IMR-90 (cell line): ENCODE data around the gene DDX20. TPM values are rescaled to one million over a fixed set of nuclear protein-coding genes. Genes with fewer than 3 reads are reported as not detected.

Experiments
- ATAC-seq: fragments of 200-7000 bp; cut with Tn5 transposase; 2 replicates; pipeline ENCODE4 v1.9.1; 2020; ENCODE audit warnings: low read depth, mild to moderate bottlenecking, moderate library complexity
- BruUV-seq: library from RNA; stranded (reverse); fragments of 400-500 nt; replicated peaks from 2 replicates; lab custom pipeline; 2021; lab: Mats Ljungman, UMichigan
- CTCF ChIA-PET: fragments of 300-600 bp; formaldehyde crosslinking; extraction: SDS; loops from one replicate; lab custom pipeline; 2021; ENCODE audit warnings: antibody characterized with exemption; lab: Yijun Ruan, JAX
- POLR2A ChIA-PET: fragments of 300-600 bp; sonication (Branson Sonifier 250); formaldehyde crosslinking; loops from one replicate; lab custom pipeline; 2022; ENCODE audit warnings: antibody characterized with exemption; ENCODE audit not compliant: unreplicated experiment; lab: Charles Lee
- DNase-seq: peaks from one replicate; pipeline ENCODE4 v3.0.0; 2013
- H2AFZ ChIP-seq: replicated peaks from 2 replicates; pipeline ENCODE3; 2013; ENCODE audit warnings: low read length, mild to moderate bottlenecking; ENCODE audit not compliant: poor library complexity
- H2AK5ac ChIP-seq: 2 replicates; pipeline ENCODE4 v1.6.1; 2013; ENCODE audit warnings: low read depth, low read length, inconsistent platforms
- H2AK9ac ChIP-seq: replicated peaks from 2 replicates; pipeline ENCODE3; 2013; ENCODE audit warnings: mild to moderate bottlenecking, low read depth, low read length, moderate library complexity; ENCODE audit not compliant: poor library complexity
- H2BK120ac ChIP-seq: 2 replicates; pipeline ENCODE4 v1.6.1; 2013; ENCODE audit warnings: low read depth, low read length, inconsistent platforms
- H2BK15ac ChIP-seq: 3 replicates; pipeline ENCODE4 v1.6.1; 2013; ENCODE audit warnings: low read depth, low read length, inconsistent platforms
- H2BK20ac ChIP-seq: 2 replicates; pipeline ENCODE4 v1.6.1; 2013; ENCODE audit warnings: low read depth, mild to moderate bottlenecking, inconsistent platforms, low read length, moderate library complexity
- H2BK5ac ChIP-seq: 2 replicates; pipeline ENCODE4 v1.6.1; 2013; ENCODE audit warnings: mild to moderate bottlenecking, low read depth, low read length, inconsistent platforms; ENCODE audit not compliant: poor library complexity, severe bottlenecking
- H3K14ac ChIP-seq: replicated peaks from 2 replicates; pipeline ENCODE4 v1.6.1; 2013; ENCODE audit warnings: low read depth, low read length, inconsistent platforms
- H3K18ac ChIP-seq: 2 replicates; pipeline ENCODE4 v1.6.1; 2013; ENCODE audit warnings: low read depth, low read length, control low read depth
- H3K23ac ChIP-seq: 2 replicates; pipeline ENCODE4 v1.6.1; 2013; ENCODE audit warnings: low read depth, low read length, inconsistent platforms
- H3K27ac ChIP-seq: 2 replicates; pipeline ENCODE4 v1.5.1; 2013; ENCODE audit warnings: mild to moderate bottlenecking, control low read depth, low read length; ENCODE audit not compliant: insufficient read depth
- H3K27me3 ChIP-seq: 2 replicates; pipeline ENCODE4 v1.6.1; 2013; ENCODE audit warnings: low read length; ENCODE audit not compliant: control insufficient read depth, insufficient read depth
- H3K36me3 ChIP-seq: 2 replicates; pipeline ENCODE4 v1.6.1; 2013; ENCODE audit warnings: low read length, mixed read lengths; ENCODE audit not compliant: control insufficient read depth, insufficient read depth
- H3K4ac ChIP-seq: 2 replicates; pipeline ENCODE4 v1.6.1; 2013; ENCODE audit warnings: low read depth, low read length, inconsistent platforms
- H3K4me1 ChIP-seq: 2 replicates; pipeline ENCODE4 v1.6.1; 2013; ENCODE audit warnings: low read length, mixed read lengths; ENCODE audit not compliant: control insufficient read depth, insufficient read depth
- H3K4me2 ChIP-seq: 2 replicates; pipeline ENCODE4 v1.6.1; 2013; ENCODE audit warnings: low read depth, mild to moderate bottlenecking, control low read depth, low read length, moderate library complexity
- H3K4me3 ChIP-seq: 2 replicates; pipeline ENCODE4 v1.5.1; 2013; ENCODE audit warnings: low read depth, mild to moderate bottlenecking, control low read depth, low read length, moderate library complexity; ENCODE audit not compliant: insufficient read depth
- H3K56ac ChIP-seq: 2 replicates; pipeline ENCODE4 v1.6.1; 2013; ENCODE audit warnings: low read length, inconsistent platforms; ENCODE audit not compliant: insufficient read depth; ENCODE audit errors: extremely low read depth
- H3K79me1 ChIP-seq, 2 experiments: 2 replicates each; pipeline ENCODE4 v1.6.1; 2013; ENCODE audit warnings: low read length in 2 of 2, inconsistent platforms in 1 of 2, low read depth in 1 of 2
- H3K9ac ChIP-seq: 2 replicates; pipeline ENCODE4 v1.6.1; 2013; ENCODE audit warnings: low read depth, low read length, control low read depth
- H3K9me1 ChIP-seq: 2 replicates; pipeline ENCODE4 v1.6.1; 2013; ENCODE audit warnings: low read length, inconsistent platforms; ENCODE audit not compliant: insufficient read depth
- H3K9me3 ChIP-seq: 2 replicates; pipeline ENCODE4 v1.6.1; 2013; ENCODE audit warnings: low read length; ENCODE audit not compliant: control insufficient read depth, insufficient read depth
- H4K20me1 ChIP-seq: 2 replicates; pipeline ENCODE4 v1.6.1; 2013; ENCODE audit warnings: low read length, inconsistent platforms; ENCODE audit not compliant: insufficient read depth
- H4K5ac ChIP-seq: 2 replicates; pipeline ENCODE4 v1.6.1; 2013; ENCODE audit warnings: mild to moderate bottlenecking, low read depth, low read length, control low read depth
- H4K8ac ChIP-seq, 2 experiments: 2 replicates each; pipeline ENCODE4 v1.6.1; 2013; ENCODE audit warnings: low read depth in 2 of 2, low read length in 2 of 2, control low read depth in 1 of 2, inconsistent platforms in 1 of 2
- H4K91ac ChIP-seq: 2 replicates; pipeline ENCODE4 v1.6.1; 2013; ENCODE audit warnings: low read depth, low read length, inconsistent platforms; ENCODE audit not compliant: insufficient read depth
- BHLHE40 ChIP-seq: fragments of 150-350 bp; IDR thresholded peaks from 2 replicates; pipeline ENCODE4 v1.6.1; 2016; ENCODE audit warnings: mild to moderate bottlenecking, low read depth, low read length
- CHD1 ChIP-seq: IDR thresholded peaks from 2 replicates; pipeline ENCODE4 v1.6.1; 2012; ENCODE audit warnings: low read depth, low read length, improper control_type of control experiment
- ELK1 ChIP-seq: fragments of 150-350 bp; IDR thresholded peaks from 2 replicates; pipeline ENCODE4 v1.6.1; 2016; ENCODE audit warnings: low read depth, mild to moderate bottlenecking, low read length, moderate library complexity, borderline replicate concordance
- MAFK ChIP-seq: IDR thresholded peaks from 2 replicates; pipeline ENCODE4 v1.6.1; 2012; ENCODE audit warnings: low read depth, low read length, improper control_type of control experiment
- MAZ ChIP-seq: IDR thresholded peaks from 2 replicates; pipeline ENCODE4 v1.6.1; 2012; ENCODE audit warnings: low read depth, mild to moderate bottlenecking, low read length, improper control_type of control experiment, moderate library complexity, borderline replicate concordance
- NFE2L2 ChIP-seq: fragments of 150-350 bp; IDR thresholded peaks from 2 replicates; pipeline ENCODE4 v1.6.1; 2016; ENCODE audit warnings: low read depth, mild to moderate bottlenecking, low read length
- POLR2A ChIP-seq: IDR thresholded peaks from 2 replicates; pipeline ENCODE4 v1.6.1; 2012; ENCODE audit warnings: mild to moderate bottlenecking, low read depth, low read length
- RAD21 ChIP-seq: IDR thresholded peaks from 2 replicates; pipeline ENCODE4 v1.6.1; 2012; ENCODE audit warnings: low read length, improper control_type of control experiment
- RCOR1 ChIP-seq: IDR thresholded peaks from 2 replicates; pipeline ENCODE4 v1.6.1; 2012; ENCODE audit warnings: mild to moderate bottlenecking, low read length, improper control_type of control experiment; ENCODE audit not compliant: insufficient replicate concordance
- RFX5 ChIP-seq: IDR thresholded peaks from 2 replicates; pipeline ENCODE4 v1.8.0; 2012; ENCODE audit warnings: low read depth, mild to moderate bottlenecking, low read length, moderate library complexity
- SMC3 ChIP-seq: fragments of 150-350 bp; IDR thresholded peaks from 2 replicates; pipeline ENCODE4 v1.6.1; 2016; ENCODE audit warnings: low read depth, mild to moderate bottlenecking, antibody characterized with exemption, low read length, moderate library complexity
- WGBS, 2 experiments: methylation state at CpG; one replicate each; pipeline versions ENCODE4 v1.1.5 to v1.1.7; 2013; ENCODE audit warnings: missing lambda C conversion rate in 2 of 2; ENCODE audit not compliant: insufficient read length in 1 of 2; ENCODE audit errors: extremely low coverage in 2 of 2; 5-methylcytosine and 5-hydroxymethylcytosine counted together
- dilution Hi-C: fragments of 300-500 bp; cut with HindIII; formaldehyde crosslinking; loops from one replicate; pipeline ENCODE4 v1.14.3; 2018; ENCODE audit warnings: low sequenced_read_pairs; ENCODE audit not compliant: unreplicated experiment
- in situ Hi-C: fragments of 300-500 bp; cut with MboI; formaldehyde crosslinking; loops from 3 replicates; pipeline ENCODE4 v1.14.3; 2019; ENCODE audit warnings: low sequenced_read_pairs, inconsistent platforms, mixed read lengths
- intact Hi-C: fragments of 100-400 bp; cut with micrococcal nuclease; formaldehyde crosslinking; loops from 2 replicates; pipeline ENCODE4 v1.10.0; 2022
- polyA plus RNA-seq, 3 experiments: library from polyadenylated mRNA; depleted of rRNA; stranded (reverse); fragments of >200 nt; gene quantifications; 2 replicates each; pipeline ENCODE4 v1.2.3, GENCODE V29; 2012; ENCODE audit warnings: low replicate concordance in 1 of 3
- total RNA-seq: library from RNA; depleted of rRNA; stranded (reverse); fragments of >200 nt; gene quantifications from 2 replicates; pipeline ENCODE4 v1.2.3, GENCODE V29; 2012
- TF ChIP-seq, protein P1 (sequence below): conservative IDR thresholded peaks from 2 replicates; pipeline ENCODE4 v1.5.1; 2012; ENCODE audit warnings: mild to moderate bottlenecking, low read depth, low read length, improper control_type of control experiment
- TF ChIP-seq, protein P2 (sequence below): fragments of 150-350 bp; IDR thresholded peaks from 2 replicates; pipeline ENCODE4 v1.6.1; 2017; ENCODE audit warnings: mild to moderate bottlenecking, antibody characterized with exemption, low read length, low read depth

Gene DDX20
- total and polyA plus RNA-seq, 2 of the 4 experiments (the other 2 are of a cell fraction): 5.7 to 10.9 TPM

DNA sequence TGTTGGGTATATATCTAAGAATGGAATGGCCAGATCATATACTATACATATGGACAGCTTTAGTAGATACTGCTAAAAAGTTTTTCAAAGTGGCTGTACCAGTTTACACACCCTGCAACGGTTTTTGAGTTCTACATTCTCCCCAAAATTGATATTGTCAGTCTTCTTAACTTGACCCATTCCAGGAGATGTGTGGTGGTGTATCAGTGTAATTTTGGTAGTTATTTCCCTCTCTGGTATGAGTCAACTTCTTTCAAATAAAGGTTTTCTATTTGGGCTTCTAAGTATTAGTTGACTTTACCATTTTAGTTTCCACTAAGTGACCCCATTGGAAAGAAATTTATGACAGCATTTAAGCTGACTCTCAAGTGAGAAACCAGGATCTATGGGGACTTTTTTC is 45.7 kb upstream of the DDX20 start:
- Histone ChIP-seq H4K5ac (peak overlapping the region; percentile 17; the same call in 1 of the 2 replicates), H4K91ac (peak overlapping the region; percentile 38; the same call in 1 of the 2 replicates), H4K8ac (no peak overlapping the region), H2BK20ac (0 out of 2 replicates have a peak overlapping the region, but pooled peaks have one; percentile 5), H3K4me2 (peak overlapping the region; percentile 29), H2AFZ (no peak overlapping the region), H3K27me3 (no peaks in the 10 kb centered on the region), H3K36me3 (0 out of 2 replicates have a peak, but pooled peaks cover 2% of the 10 kb centered on the region), H4K20me1 (no peaks in the 10 kb centered on the region), H2AK5ac (no peak overlapping the region), H3K79me1 (peaks cover 0 to 23% of the 10 kb centered on the region in 2 experiments; a peak in 2 of 4 replicates), H3K18ac (peak overlapping the region; percentile 77; the same call in 1 of the 2 replicates), H3K23ac (no peak overlapping the region), H3K9ac (no peak overlapping the region), H2BK5ac (peak overlapping the region; percentile 73), H3K9me3 (no peaks in the 10 kb centered on the region), H3K4ac (no peak overlapping the region), H3K4me3 (no peak overlapping the region), H2BK15ac (0 out of 3 replicates have a peak overlapping the region, but pooled peaks have one; percentile 78), H3K56ac (no peak overlapping the region), H2AK9ac (no peak overlapping the region), H3K9me1 (0 out of 2 replicates have a peak, but pooled peaks cover 7% of the 10 kb centered on the region), H3K14ac (no peak overlapping the region), H2BK120ac (no peak overlapping the region), H3K4me1 (peaks cover 7% of the 10 kb centered on the region), H3K27ac (peak overlapping the region; percentile 55; the same call in 1 of the 2 replicates)
- POLR2A ChIA-PET: no interaction called here
- CTCF ChIA-PET: interaction anchor here (1.0 to 1.3 kb wide), 2 partner anchors 202 to 228 kb away, joined by 3 to 6 read pairs; no protein-coding TSS in a partner anchor
- DNase-seq: peak; percentile 19
- in situ Hi-C loops: no loop called here
- WGBS, 2 experiments: no CpG with 5 or more reads among the region's 1 CpG
- dilution Hi-C loops: no loop called here
- no peak; the same call in 1 of the 2 replicates for ATAC-seq
- BruUV-seq: no TSS peak
- intact Hi-C loops: no loop called here
- no peak for TF ChIP-seq ELK1
- TF ChIP-seq RFX5: no peak
- no peak for TF ChIP-seq CHD1
- TF ChIP-seq MAZ: no peak
- no peak for TF ChIP-seq NFE2L2
- TF ChIP-seq SMC3: no peak
- TF ChIP-seq RAD21: no peak
- TF ChIP-seq, protein P1, sequence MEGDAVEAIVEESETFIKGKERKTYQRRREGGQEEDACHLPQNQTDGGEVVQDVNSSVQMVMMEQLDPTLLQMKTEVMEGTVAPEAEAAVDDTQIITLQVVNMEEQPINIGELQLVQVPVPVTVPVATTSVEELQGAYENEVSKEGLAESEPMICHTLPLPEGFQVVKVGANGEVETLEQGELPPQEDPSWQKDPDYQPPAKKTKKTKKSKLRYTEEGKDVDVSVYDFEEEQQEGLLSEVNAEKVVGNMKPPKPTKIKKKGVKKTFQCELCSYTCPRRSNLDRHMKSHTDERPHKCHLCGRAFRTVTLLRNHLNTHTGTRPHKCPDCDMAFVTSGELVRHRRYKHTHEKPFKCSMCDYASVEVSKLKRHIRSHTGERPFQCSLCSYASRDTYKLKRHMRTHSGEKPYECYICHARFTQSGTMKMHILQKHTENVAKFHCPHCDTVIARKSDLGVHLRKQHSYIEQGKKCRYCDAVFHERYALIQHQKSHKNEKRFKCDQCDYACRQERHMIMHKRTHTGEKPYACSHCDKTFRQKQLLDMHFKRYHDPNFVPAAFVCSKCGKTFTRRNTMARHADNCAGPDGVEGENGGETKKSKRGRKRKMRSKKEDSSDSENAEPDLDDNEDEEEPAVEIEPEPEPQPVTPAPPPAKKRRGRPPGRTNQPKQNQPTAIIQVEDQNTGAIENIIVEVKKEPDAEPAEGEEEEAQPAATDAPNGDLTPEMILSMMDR: no peak
- no peak for TF ChIP-seq RCOR1
- no peak for TF ChIP-seq POLR2A
- TF ChIP-seq, protein P2, sequence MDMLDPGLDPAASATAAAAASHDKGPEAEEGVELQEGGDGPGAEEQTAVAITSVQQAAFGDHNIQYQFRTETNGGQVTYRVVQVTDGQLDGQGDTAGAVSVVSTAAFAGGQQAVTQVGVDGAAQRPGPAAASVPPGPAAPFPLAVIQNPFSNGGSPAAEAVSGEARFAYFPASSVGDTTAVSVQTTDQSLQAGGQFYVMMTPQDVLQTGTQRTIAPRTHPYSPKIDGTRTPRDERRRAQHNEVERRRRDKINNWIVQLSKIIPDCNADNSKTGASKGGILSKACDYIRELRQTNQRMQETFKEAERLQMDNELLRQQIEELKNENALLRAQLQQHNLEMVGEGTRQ: no peak
- no peak for TF ChIP-seq BHLHE40
- TF ChIP-seq MAFK: no peak
